ENCODE results near the gene TTC28. TPM values are rescaled to one million over a fixed set of nuclear protein-coding genes. Genes with fewer than 3 reads are reported as not detected.
"Not testable (repeated sequence)": the region's sequence is repeated elsewhere in the genome, so short reads cannot be mapped to it uniquely, and the experiment has no call there.

TTC28 gene
- polyA plus RNA-seq, 3 donors: 22.1 to 29.8 (median 26.0) TPM

GRCh38 chr22:28566920-28567499 lies 112.6 kb downstream of the TTC28 start:
- DNase-seq (ENCODE audit: low read depth in 3 of 3, low spot score in 2 of 3): not testable (repeated sequence)

- no peak for DNase-seq (ENCODE audit: low read depth in 3 of 3, low spot score in 2 of 3)
Observed at GRCh38 chr22:28563636-28564035, 116.0 kb downstream of the TTC28 start.

- no peak for DNase-seq (ENCODE audit: low read depth in 3 of 3, low spot score in 2 of 3)
Observed at GRCh38 chr22:28562324-28562723, 117.3 kb downstream of the TTC28 start.

- DNase-seq (ENCODE audit: low read depth in 3 of 3, low spot score in 2 of 3): not testable (repeated sequence)
Observed at GRCh38 chr22:28560743-28561101, 118.9 kb downstream of the TTC28 start.

GRCh38 chr22:28560046-28560742 lies 119.4 kb downstream of the TTC28 start:
- DNase-seq (ENCODE audit: low read depth in 3 of 3, low spot score in 2 of 3): no peak

GRCh38 chr22:28557184-28557583 lies 122.5 kb downstream of the TTC28 start:
- no peak for DNase-seq (ENCODE audit: low read depth in 3 of 3, low spot score in 2 of 3)

GRCh38 chr22:28553108-28553866 lies 126.4 kb downstream of the TTC28 start:
- not testable (repeated sequence) for DNase-seq (ENCODE audit: low read depth in 3 of 3, low spot score in 2 of 3)

GRCh38 chr22:28548406-28548805 lies 131.2 kb downstream of the TTC28 start:
- no peak for DNase-seq (ENCODE audit: low read depth in 3 of 3, low spot score in 2 of 3)

- peak in 2 of 3 donors; percentile 12 to 27 for DNase-seq (ENCODE audit: low read depth in 3 of 3, low spot score in 2 of 3)
Observed at GRCh38 chr22:28547132-28547842, 132.4 kb downstream of the TTC28 start.

GRCh38 chr22:28544431-28544868 lies 135.2 kb downstream of the TTC28 start:
- DNase-seq (ENCODE audit: low read depth in 3 of 3, low spot score in 2 of 3): no peak

GRCh38 chr22:28542980-28543621 lies 136.5 kb downstream of the TTC28 start:
- DNase-seq (ENCODE audit: low read depth in 3 of 3, low spot score in 2 of 3): no peak

GRCh38 chr22:28541137-28541536 lies 138.5 kb downstream of the TTC28 start:
- DNase-seq (ENCODE audit: low read depth in 3 of 3, low spot score in 2 of 3): no peak

GRCh38 chr22:28538922-28539321 lies 140.7 kb downstream of the TTC28 start:
- DNase-seq (ENCODE audit: low read depth in 3 of 3, low spot score in 2 of 3): no peak

GRCh38 chr22:28530565-28530964 lies 149.1 kb downstream of the TTC28 start:
- DNase-seq (ENCODE audit: low read depth in 3 of 3, low spot score in 2 of 3): not testable (repeated sequence)

GRCh38 chr22:28529144-28529543 lies 150.5 kb downstream of the TTC28 start:
- DNase-seq (ENCODE audit: low read depth in 3 of 3, low spot score in 2 of 3): not testable (repeated sequence)

- DNase-seq (ENCODE audit: low read depth in 3 of 3, low spot score in 2 of 3): no peak
Observed at GRCh38 chr22:28521451-28521850, 158.2 kb downstream of the TTC28 start.

GRCh38 chr22:28514321-28514821 lies 165.3 kb downstream of the TTC28 start:
- no peak for DNase-seq (ENCODE audit: low read depth in 3 of 3, low spot score in 2 of 3)

GRCh38 chr22:28512387-28512786 lies 167.3 kb downstream of the TTC28 start:
- DNase-seq (ENCODE audit: low read depth in 3 of 3, low spot score in 2 of 3): not testable (repeated sequence)

- no peak for DNase-seq (ENCODE audit: low read depth in 3 of 3, low spot score in 2 of 3)
Observed at GRCh38 chr22:28507896-28508295, 171.7 kb downstream of the TTC28 start.

GRCh38 chr22:28506150-28506535 lies 173.5 kb downstream of the TTC28 start:
- peak in 2 of 3 donors; percentile 21 to 25 for DNase-seq (ENCODE audit: low read depth in 3 of 3, low spot score in 2 of 3)

All from right renal cortex interstitium (tissue), 3 donors.